HG03159 (cell line): ENCODE measurements around the gene IL2.
A peak's percentile ranks its signal among the peaks of the same experiment; 100 is the strongest.

Source experiments
- ATAC-seq: cut with Tn5 transposase; IDR thresholded peaks from one replicate; pipeline ENCODE4 v1.9.1; 2021; ENCODE audit warnings: mild to moderate bottlenecking, moderate library complexity; ENCODE audit not compliant: unreplicated experiment

IL2 gene

GRCh38 chr4:122456231-122457116 lies at the start of gene IL2:
Gene IL2 (minus strand): TSS chr4:122456725. CDS start chr4:122456440, 285 bp downstream.
- ATAC-seq, result no peak

GRCh38 chr4:122503214-122503613 lies 46.7 kb upstream of the IL2 start:
- ATAC-seq, result no peak

GRCh38 chr4:122500852-122501501 lies 44.5 kb upstream of the IL2 start:
- ATAC-seq, result no peak

DNA sequence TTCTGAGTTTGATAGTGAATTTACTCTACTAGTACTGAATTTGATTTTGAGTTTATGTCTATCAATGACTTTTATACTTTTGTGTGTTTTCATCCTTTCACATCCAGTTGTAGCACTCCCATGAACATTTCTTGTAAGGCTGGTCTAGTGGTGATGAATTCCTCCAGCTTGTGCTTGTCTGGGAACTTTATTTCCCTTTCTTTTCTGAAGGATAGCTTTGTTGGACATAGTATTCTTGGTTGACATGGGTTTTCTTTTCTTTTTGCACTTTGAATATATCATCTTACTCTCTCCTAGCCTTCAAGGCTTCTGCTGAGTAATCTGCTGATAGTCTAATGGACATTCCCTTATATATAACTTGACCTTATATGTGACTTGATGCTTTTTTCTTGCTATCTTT lies 32.5 kb upstream of the IL2 start:
- no peak for ATAC-seq

GRCh38 chr4:122483481-122483880 lies 27.0 kb upstream of the IL2 start:
- ATAC-seq, result no peak

DNA sequence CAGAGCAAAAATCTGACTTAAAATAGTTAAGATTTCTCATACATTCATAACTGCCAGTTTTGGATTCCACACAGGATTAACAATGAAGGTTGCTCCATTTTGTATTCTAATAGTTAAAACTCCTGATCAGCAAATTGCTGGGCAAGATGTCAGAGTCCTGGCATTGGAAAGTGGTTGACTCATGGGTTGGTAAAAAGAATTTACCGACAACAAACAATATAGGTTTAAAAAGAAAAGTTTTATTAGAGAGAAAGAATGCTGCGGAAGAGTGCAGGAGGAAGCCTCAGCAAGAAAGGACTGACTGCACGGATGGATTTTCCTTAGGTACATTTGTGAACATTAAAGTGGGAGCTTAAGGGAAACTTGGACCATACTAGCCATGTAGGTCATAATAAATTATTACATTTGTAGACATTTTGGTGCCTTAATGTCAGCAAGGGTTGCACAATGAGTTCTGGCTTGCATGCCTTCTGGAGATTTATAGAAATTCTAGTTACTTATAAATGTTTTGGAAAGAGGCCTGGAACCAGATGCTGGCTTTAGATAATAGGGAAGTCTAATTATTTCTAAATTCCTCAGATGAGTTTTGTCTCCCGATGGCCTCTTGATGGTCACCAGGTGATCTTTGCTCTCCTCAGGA lies 25.4 kb upstream of the IL2 start:
- ATAC-seq, result no peak

DNA sequence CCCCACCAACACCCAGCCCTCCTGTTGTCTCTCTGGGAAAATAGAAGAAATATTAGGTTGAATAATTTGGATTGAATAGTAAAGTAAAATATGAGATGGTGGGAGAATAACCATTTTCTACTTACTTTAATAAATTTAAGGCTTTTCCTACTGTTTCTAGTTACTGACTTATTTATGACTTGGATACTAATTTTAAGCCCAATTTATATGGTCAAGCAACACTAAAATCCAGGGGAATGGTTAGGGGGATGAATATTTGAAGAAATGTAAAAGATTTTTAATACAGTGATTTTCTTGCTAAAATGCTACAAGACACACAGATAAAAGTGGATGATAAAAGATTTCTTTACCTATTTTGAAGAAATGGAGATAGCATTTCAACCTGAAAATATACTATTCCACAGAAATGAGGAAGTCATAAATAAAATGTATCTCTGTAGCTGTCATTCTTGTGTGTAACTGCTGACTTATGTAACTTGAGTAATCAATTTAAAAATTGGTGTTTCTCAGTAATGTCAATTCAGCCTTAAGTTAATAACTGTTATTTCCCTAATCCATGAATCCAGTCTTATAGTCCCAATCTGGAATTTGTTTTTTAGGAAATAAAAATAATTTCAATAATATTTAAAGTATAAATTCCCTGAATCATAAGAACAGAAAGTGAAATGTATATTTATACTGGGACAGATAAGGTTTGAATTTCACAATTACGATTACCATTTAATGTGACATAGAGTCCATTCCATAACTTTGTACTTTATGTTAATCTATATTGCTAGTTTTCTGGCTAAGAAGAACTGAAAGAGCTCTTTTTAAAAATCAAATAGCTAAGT lies 24.3 kb upstream of the IL2 start:
- ATAC-seq, result no peak

- no peak for ATAC-seq
Observed at GRCh38 chr4:122479935-122480416, 23.5 kb upstream of the IL2 start.

GRCh38 chr4:122476745-122477144 lies 20.2 kb upstream of the IL2 start:
- ATAC-seq, result no peak

- ATAC-seq, result no peak
Observed at GRCh38 chr4:122476126-122476525, 19.6 kb upstream of the IL2 start.

DNA sequence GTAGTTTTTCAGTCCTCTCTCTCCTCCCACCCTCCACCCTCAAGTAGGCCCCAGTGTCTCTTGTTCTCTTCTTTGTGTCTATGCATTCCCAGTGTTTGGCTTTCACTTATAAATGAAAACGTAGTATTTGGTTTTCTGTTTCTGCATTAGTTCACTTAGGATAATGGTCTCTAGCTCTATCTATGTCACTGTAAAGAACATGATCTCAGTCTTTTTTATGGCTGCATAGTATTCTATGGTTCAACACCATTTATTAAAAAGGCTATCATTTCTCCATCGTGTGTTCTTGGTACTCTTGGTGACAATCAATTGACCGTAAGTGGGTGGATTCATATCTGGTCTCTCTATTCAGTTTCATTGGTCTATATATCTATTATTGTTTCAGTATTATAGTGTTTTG lies 18.7 kb upstream of the IL2 start:
- ATAC-seq, result no peak

DNA sequence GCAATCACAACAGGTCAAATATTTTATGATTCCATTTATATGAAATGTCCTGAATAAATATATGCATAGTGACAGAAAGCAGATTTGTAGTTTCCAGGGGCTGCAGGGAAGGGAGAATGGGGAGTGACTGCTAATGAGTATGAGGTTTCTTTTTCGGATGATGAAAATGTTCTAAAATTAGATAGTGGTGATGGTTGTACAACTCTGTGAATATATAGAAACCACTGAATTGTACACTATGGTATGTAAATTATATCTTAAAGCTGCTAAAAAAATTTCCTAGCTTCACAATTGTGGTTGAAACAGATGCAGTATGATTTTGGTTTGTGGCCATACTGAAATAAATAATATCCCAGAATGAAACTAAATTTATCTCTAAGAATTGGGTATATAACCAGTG lies 12.9 kb upstream of the IL2 start:
- ATAC-seq, result no peak

GRCh38 chr4:122458625-122459024 lies 2.1 kb upstream of the IL2 start:
- ATAC-seq, result peak; percentile 86

- ATAC-seq, result no peak
Observed at GRCh38 chr4:122453384-122453995, 3.0 kb downstream of the IL2 start.

DNA sequence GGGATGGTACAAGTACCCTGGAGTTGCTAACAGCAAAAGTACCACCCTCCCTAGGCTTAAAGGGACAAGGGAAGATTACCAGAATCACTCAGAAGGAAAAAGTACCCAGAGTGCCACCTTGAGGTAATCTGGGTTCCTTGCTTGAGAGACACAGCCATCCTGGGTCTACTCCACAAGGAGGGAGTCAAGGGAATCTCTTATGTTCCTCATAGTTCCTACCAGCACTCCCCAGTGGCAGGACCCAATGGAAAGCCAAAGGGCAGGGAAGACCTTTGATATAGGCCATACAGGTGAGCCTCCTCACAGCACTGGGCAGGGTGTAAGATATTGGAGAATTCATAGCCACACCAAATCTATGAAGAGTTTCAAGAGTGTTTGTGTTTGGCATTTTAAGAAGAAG lies 5.7 kb downstream of the IL2 start:
- no peak for ATAC-seq

GRCh38 chr4:122434285-122434684 lies 22.2 kb downstream of the IL2 start:
- no peak for ATAC-seq

DNA sequence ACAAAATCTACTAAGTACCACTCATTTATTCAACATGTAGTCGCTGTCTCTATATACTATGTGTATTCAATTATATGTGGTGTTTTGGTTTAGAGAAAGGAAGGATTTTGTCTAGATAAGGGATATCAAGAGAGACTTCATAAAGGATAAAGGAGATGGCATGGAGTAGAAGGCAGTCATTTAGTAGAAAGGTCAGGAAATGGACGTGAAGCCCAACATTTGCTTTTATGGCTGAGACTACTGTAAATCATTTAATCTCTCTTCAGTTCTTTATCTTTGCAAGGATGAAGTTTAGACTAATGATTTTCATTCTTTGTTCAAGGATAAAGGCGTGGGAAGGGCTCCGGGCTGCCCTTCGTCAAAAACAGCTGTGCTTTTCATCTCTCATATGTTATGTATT lies 25.2 kb downstream of the IL2 start:
- ATAC-seq, result no peak

- no peak for ATAC-seq
Observed at GRCh38 chr4:122423246-122423645, 33.3 kb downstream of the IL2 start.

GRCh38 chr4:122412547-122412946 lies 44.0 kb downstream of the IL2 start:
- ATAC-seq, result peak; percentile 52

- ATAC-seq, result no peak
Observed at GRCh38 chr4:122403861-122404260, 52.7 kb downstream of the IL2 start.
